UCSD-AML1 (cell line): Measurements from ENCODE around the gene MCRIP1.

ENCODE experiments used
- DNase-seq: peaks from one replicate; lab custom pipeline; 2025; ENCODE audit not compliant: unreplicated experiment; lab: John Stamatoyannopoulos, UW

The MCRIP1 gene

GRCh38 chr17:81860756-81861568 is 27.9 kb upstream of the MCRIP1 start:
- DNase-seq: peak; percentile 100

GRCh38 chr17:81859906-81860755 is 27.0 kb upstream of the MCRIP1 start, which contains the start of gene P4HB:
Gene P4HB (minus strand): TSS chr17:81860535. CDS start chr17:81860471, 64 bp downstream.
- no peak for DNase-seq

GRCh38 chr17:81858967-81859905 is 26.1 kb upstream of the MCRIP1 start:
- no peak for DNase-seq

GRCh38 chr17:81858170-81858966 is 25.3 kb upstream of the MCRIP1 start:
- DNase-seq: no peak

GRCh38 chr17:81854974-81855774 is 22.1 kb upstream of the MCRIP1 start:
- no peak for DNase-seq

GRCh38 chr17:81852237-81852636 is 19.1 kb upstream of the MCRIP1 start:
- DNase-seq: no peak

- no peak for DNase-seq
These were observed 18.3 kb upstream of the MCRIP1 start for GRCh38 chr17:81851423-81851822.

- DNase-seq: no peak
These were observed 16.4 kb upstream of the MCRIP1 start for GRCh38 chr17:81849457-81849856.

GRCh38 chr17:81846743-81847689 is 13.9 kb upstream of the MCRIP1 start:
- DNase-seq: no peak

- DNase-seq: no peak
These were observed 13.0 kb upstream of the MCRIP1 start for GRCh38 chr17:81845881-81846742.

GRCh38 chr17:81845361-81845760 is 12.3 kb upstream of the MCRIP1 start:
- no peak for DNase-seq

GRCh38 chr17:81844887-81845286 is 11.8 kb upstream of the MCRIP1 start:
- DNase-seq: no peak

- no peak for DNase-seq
These were observed 11.3 kb upstream of the MCRIP1 start for GRCh38 chr17:81844327-81844851.

GRCh38 chr17:81843713-81844326 is 10.7 kb upstream of the MCRIP1 start:
- DNase-seq: no peak

GRCh38 chr17:81842725-81843504 is 9.8 kb upstream of the MCRIP1 start:
- no peak for DNase-seq

GRCh38 chr17:81842378-81842724 is 9.3 kb upstream of the MCRIP1 start:
- DNase-seq: no peak
